ENCODE results near the gene GH2.
"Not testable (repeated sequence)": the region's sequence is repeated elsewhere in the genome, so short reads cannot be mapped to it uniquely, and the experiment has no call there.

The GH2 gene

GRCh38 chr17:63873577-63873976, 8.2 kb downstream of the GH2 start, which contains the start of gene CSH2:
TSS of gene CSH2 (minus strand) at chr17:63873677. CDS start at chr17:63873614, 63 bp downstream.
- not testable (repeated sequence) for DNase-seq

- not testable (repeated sequence) for DNase-seq
These were observed 9.9 kb downstream of the GH2 start for GRCh38 chr17:63871646-63872365.

- not testable (repeated sequence) for DNase-seq
These were observed 11.5 kb downstream of the GH2 start for GRCh38 chr17:63870292-63870665.

GRCh38 chr17:63869491-63870291, 12.1 kb downstream of the GH2 start:
- DNase-seq: not testable (repeated sequence)

GRCh38 chr17:63866625-63867024, 15.1 kb downstream of the GH2 start:
- peak in 1 of 2 donors; percentile 10 for DNase-seq

GRCh38 chr17:63859257-63859656, 22.5 kb downstream of the GH2 start:
- no peak for DNase-seq

- DNase-seq: not testable (repeated sequence)
These were observed 25.3 kb downstream of the GH2 start for GRCh38 chr17:63856425-63856824.

- DNase-seq: no peak
These were observed 26.6 kb downstream of the GH2 start for GRCh38 chr17:63855185-63855584.

GRCh38 chr17:63854709-63855108, 27.0 kb downstream of the GH2 start:
- DNase-seq: no peak

- DNase-seq: no peak
These were observed 28.5 kb downstream of the GH2 start for GRCh38 chr17:63853260-63853659.

GRCh38 chr17:63850401-63850800, 31.3 kb downstream of the GH2 start:
- DNase-seq: no peak

- peak; percentile 97 to 98 for DNase-seq
These were observed 32.7 kb downstream of the GH2 start for GRCh38 chr17:63848834-63849689.

- no peak for DNase-seq
These were observed 34.1 kb downstream of the GH2 start for GRCh38 chr17:63847525-63848249.

- DNase-seq: no peak
These were observed 36.2 kb downstream of the GH2 start for GRCh38 chr17:63845509-63845908.

- DNase-seq: no peak
These were observed 37.6 kb downstream of the GH2 start for GRCh38 chr17:63843910-63844677.

GRCh38 chr17:63843387-63843888, 38.3 kb downstream of the GH2 start:
- peak; percentile 73 to 77 for DNase-seq

GRCh38 chr17:63842540-63843386, 39.0 kb downstream of the GH2 start, which contains the start of gene SMARCD2:
TSS of gene SMARCD2 (minus strand) at chr17:63842685. CDS start at chr17:63842674, 11 bp downstream.
- DNase-seq: peak; percentile 99

GRCh38 chr17:63842173-63842539, 39.6 kb downstream of the GH2 start:
- DNase-seq: peak; percentile 5 to 19

GRCh38 chr17:63841350-63842172, 40.2 kb downstream of the GH2 start:
- DNase-seq: peak; percentile 46 to 69
